D721Med (cell line): ENCODE data around the gene IL1RAP.
"Not testable (repeated sequence)": the region's sequence is repeated elsewhere in the genome, so short reads cannot be mapped to it uniquely, and the experiment has no call there.

Experiments used
- DNase-seq: peaks from one replicate; pipeline ENCODE4 v3.0.0; 2011; ENCODE audit warnings: low spot score; ENCODE audit not compliant: insufficient read length
- FAIRE-seq: peaks from 2 replicates; lab custom pipeline; 2011; peaks lifted over from hg19 to GRCh38; lab: Jason Lieb, UNC
- TF ChIP-seq, protein P1 (sequence below): IDR thresholded peaks from 2 replicates; pipeline ENCODE4 v1.5.1; 2012; ENCODE audit warnings: mild to moderate bottlenecking, control low read depth; ENCODE audit not compliant: insufficient read depth; ENCODE audit errors: missing control alignments

The IL1RAP gene

DNA sequence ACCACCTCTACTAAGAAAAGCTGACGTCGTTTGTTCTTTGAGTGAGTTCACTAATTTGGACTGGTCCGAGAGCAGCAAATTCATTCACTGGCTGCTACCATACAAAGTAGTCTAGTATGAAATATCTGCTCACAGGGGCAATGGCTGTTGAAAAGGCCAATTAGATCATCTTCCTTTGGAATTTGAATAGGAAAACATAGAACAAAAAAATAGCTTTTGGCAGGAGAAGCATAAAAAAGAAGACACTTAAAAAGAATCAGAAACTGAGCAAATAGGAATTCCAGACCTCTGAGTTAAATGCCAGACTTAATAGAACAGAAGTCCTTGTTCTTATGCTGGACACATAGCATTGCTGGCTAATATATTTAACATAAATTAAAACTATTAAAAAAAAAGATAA, 159.3 kb downstream of the IL1RAP start:
- TF ChIP-seq, protein P1, sequence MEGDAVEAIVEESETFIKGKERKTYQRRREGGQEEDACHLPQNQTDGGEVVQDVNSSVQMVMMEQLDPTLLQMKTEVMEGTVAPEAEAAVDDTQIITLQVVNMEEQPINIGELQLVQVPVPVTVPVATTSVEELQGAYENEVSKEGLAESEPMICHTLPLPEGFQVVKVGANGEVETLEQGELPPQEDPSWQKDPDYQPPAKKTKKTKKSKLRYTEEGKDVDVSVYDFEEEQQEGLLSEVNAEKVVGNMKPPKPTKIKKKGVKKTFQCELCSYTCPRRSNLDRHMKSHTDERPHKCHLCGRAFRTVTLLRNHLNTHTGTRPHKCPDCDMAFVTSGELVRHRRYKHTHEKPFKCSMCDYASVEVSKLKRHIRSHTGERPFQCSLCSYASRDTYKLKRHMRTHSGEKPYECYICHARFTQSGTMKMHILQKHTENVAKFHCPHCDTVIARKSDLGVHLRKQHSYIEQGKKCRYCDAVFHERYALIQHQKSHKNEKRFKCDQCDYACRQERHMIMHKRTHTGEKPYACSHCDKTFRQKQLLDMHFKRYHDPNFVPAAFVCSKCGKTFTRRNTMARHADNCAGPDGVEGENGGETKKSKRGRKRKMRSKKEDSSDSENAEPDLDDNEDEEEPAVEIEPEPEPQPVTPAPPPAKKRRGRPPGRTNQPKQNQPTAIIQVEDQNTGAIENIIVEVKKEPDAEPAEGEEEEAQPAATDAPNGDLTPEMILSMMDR: no peak
- DNase-seq (no peak), FAIRE-seq (no peak)

DNA sequence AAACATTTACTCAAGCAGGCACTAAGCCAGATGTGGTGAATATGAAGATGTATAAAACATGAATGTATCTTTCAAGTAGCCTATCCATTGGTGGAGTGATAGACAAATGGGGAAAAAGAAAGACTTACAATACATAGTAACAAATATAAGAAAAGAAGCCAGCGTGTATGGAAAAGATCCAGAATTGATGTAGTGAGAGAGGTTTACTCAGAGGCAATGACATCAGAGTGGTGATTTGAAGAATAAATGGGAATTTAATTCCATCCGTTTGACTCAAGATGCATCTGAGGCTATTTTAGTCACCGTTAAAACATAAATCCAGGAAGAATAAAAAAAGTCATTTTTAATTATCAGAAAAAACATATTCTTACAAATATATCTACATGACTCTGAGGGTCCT, 162.6 kb downstream of the IL1RAP start:
- TF ChIP-seq, protein P1: no peak
- no peak for FAIRE-seq
- no peak for DNase-seq

DNA sequence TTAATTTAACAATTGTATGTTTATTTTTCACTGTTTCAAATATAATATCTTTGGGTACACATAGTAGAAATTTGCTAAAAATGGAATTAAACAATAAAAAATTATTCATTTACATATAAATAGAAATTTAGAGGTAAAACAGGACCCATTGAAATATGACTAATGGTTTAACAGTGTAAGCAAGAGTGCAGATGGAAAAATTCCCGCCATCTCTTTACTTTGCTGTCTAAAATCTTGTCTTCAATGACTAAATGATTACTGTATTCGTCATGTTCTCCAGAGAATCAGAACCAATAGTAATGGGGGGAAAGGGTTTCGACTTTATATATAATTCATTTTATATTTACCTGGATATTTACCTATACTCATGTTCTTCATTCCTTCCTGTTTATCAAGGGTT, 163.1 kb downstream of the IL1RAP start:
- TF ChIP-seq, protein P1: no peak
- DNase-seq (no peak), FAIRE-seq (no peak)

DNA sequence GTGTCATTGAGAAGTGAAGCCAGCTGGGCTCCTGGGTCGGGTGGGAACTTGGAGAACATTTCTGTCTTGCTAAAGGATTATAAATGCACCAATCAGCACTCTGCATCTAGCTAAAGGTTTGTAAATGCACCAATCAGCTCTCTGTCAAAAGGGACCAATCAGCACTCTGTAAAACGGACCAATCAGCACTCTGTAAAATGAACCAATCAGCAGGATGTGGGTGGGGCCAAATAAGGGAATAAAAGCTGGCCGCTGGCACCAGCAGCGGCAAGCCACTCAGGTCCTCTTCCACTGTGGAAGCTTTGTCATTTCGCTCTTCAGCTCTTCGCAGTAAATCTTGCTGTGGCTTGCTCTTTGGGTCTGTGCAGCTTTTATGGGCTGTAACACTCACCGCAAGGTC, 164.0 kb downstream of the IL1RAP start:
- DNase-seq, FAIRE-seq: not testable (repeated sequence)

DNA sequence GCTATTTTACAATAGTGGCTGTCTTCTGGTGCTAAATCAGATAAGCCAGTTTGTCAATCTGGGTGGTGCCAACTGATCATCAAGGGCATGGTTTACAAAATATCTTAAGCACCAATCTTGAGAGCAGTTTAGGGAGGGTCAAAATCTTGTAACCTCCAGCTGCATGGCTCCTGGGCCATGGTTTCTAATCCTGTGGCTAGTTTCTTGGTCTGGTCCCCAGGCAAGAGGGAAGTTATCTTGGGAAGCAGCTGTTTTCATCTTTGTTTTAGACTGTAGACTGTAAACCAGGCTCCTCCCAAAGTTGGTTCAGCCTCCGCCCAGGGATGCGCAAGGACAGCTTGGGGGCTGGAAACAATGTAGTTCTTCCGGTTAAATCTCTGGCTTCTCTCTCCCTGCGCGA, 166.8 kb downstream of the IL1RAP start:
- DNase-seq (no peak), FAIRE-seq (no peak)
- TF ChIP-seq, protein P1: no peak

DNA sequence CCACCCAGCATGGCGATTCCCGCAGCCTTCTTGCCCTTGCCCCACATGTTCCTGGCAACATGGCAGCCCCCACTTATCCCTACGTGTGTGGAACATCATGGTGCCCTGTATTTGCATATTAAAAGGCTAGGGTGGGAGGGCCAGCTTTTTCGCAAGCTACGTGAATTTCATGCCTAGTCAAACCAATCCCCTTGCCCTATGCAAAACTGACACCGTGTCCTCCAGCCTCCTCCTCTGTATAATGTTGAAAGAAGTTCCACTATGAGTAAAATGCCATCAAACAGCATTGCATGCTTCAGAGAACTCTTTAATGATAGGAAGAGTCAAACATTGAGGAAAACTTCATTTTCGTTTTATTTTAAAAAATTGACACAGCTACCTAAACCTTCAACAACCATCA, 170.9 kb downstream of the IL1RAP start:
- TF ChIP-seq, protein P1: no peak
- FAIRE-seq (no peak), DNase-seq (no peak)

DNA sequence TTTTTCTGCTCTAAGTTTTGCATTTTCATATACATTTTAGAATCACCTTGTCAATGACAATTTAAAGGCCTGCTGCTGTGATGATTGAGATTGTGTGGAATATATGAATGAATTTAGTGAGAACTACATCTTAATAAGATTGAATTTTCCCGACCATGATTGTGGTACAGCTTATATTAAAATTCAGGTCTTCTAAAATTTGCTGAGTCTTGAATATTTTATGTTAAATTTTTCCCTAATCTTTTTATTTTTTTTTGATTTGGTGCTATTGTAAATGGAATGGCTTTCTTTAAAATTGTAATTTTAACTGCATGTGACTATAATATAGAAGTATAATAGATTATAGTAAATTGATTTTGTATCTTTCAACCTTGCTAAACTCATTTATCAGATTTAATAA, 172.1 kb downstream of the IL1RAP start:
- TF ChIP-seq, protein P1: no peak
- no peak for DNase-seq
- no peak for FAIRE-seq

DNA sequence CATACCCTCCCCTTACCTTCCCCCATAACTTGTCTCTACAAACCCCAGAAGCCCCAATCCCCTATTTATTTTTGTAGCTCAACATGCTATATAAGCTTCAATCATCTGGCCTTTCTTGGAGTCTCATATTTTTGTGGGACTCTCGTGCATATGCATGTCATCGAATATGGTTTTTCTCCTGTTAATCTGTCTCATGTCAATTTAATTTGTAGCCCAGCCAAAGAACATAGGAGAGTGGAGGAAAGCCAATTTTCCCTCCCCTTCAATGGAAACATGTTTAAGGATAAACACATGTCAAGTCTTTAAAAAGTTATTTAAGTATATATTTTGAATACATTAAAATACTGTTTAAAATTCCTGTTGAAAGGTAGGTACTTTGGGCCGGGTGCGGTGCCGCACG, 176.4 kb downstream of the IL1RAP start:
- DNase-seq: no peak
- no peak for FAIRE-seq

More for the DNA sequence above, 176.4 kb downstream of the IL1RAP start:
- TF ChIP-seq, protein P1: no peak
